Stomach (tissue), 4 donors: Measurements from ENCODE around the gene CMIP.

Source experiments
- EP300 ChIP-seq: sonication (generic); formaldehyde crosslinking; IDR thresholded peaks from one replicate; pipeline ENCODE4 v1.6.1; 2017; ENCODE audit warnings: antibody characterized with exemption
- TF ChIP-seq, protein P1 (sequence below), 7 experiments: fragments of 450-650 bp in 4 of 7; fragments of 200-600 bp in 3 of 7; sonication (generic) in 3 of 7; IDR thresholded peaks; one replicate each; pipeline ENCODE4 v1.5.1; 2016 to 2019; ENCODE audit warnings: antibody characterized with exemption in 7 of 7, control low read depth in 2 of 7, mild to moderate bottlenecking in 1 of 7

DNA sequence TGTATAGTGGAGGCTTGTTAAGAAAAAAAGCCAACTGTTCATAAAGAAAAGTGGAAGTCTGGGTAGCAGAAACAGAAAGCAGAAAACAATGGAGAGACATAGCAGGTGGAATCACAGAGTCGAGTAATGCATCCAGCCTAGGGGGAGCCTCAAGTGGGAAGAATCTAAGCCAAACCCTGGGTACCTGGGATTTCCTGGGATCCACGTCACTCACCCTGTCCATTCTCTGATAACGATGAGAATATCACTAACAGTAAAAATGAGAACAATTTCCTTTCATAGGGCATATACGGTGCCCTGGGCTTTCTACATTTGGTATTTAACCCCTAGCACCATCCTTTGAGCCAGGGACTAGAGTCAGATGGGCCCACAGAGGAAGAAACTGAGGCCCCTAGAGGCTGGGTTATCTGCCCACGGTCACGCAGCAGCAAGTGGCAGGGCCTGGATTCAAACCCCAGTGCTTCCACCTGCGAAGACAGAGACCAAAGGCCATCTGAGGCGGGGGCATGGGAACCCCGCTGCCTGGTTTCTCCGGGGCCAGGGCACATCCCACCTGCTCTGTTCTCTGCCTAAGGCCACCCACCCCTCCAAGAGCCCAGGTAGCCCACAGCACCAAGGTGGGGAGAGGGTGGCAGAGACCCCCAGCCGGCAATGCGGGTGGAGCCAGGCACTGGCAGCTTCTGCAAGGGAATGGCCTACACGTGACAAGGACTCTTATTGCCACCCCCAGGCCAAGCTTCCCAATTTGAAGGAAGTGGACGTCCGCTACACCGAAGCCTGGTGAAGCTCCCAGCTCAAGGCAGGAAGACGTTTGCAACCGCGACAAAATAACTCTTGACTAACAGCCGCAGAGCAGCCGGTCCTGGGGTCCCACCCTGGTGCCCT is 264.6 kb downstream of the CMIP start:
- TF ChIP-seq, protein P1, sequence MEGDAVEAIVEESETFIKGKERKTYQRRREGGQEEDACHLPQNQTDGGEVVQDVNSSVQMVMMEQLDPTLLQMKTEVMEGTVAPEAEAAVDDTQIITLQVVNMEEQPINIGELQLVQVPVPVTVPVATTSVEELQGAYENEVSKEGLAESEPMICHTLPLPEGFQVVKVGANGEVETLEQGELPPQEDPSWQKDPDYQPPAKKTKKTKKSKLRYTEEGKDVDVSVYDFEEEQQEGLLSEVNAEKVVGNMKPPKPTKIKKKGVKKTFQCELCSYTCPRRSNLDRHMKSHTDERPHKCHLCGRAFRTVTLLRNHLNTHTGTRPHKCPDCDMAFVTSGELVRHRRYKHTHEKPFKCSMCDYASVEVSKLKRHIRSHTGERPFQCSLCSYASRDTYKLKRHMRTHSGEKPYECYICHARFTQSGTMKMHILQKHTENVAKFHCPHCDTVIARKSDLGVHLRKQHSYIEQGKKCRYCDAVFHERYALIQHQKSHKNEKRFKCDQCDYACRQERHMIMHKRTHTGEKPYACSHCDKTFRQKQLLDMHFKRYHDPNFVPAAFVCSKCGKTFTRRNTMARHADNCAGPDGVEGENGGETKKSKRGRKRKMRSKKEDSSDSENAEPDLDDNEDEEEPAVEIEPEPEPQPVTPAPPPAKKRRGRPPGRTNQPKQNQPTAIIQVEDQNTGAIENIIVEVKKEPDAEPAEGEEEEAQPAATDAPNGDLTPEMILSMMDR (IDR thresholded peaks at IDR 0.05): no peak
- TF ChIP-seq EP300: no peak
